PC-3 (cell line): ENCODE measurements around the gene UBE4B.

ENCODE experiments used
- EZH2 ChIP-seq: fragments of 300-600 bp; sonication (generic); IDR thresholded peaks from one replicate; pipeline ENCODE4 v1.6.1; 2017; ENCODE audit warnings: antibody characterized with exemption, mild to moderate bottlenecking, low read length; ENCODE audit not compliant: unreplicated experiment
- EZH2phosphoT487 ChIP-seq: fragments of 300-600 bp; sonication (generic); IDR thresholded peaks from 2 replicates; pipeline ENCODE4 v1.6.1; 2018; ENCODE audit warnings: mild to moderate bottlenecking, antibody characterized with exemption, low read length, borderline replicate concordance
- TF ChIP-seq, protein P1 (sequence below): fragments of 300-600 bp; sonication (generic); conservative IDR thresholded peaks from 2 replicates; pipeline ENCODE4 v1.5.1; 2017; ENCODE audit warnings: antibody characterized with exemption, low read depth, mild to moderate bottlenecking, low read length

DNA sequence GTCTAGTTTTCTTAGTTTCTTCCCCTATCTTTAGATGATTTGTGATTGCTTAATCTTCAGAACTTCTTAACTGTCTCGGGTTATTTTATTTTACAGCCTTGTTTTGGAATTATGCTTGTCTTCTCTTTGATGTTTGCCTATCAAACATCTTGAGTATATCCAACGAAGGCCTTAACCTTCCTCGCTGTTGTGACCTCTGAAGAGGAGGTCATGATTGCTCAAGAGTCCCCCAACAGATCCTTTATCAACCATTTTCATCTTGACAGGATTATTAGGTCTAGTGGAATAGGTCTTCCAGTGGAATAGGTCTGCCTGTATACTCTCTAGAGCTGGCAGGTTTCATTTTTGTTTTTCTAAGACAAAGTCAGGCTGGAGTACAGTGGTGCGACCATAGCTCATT is 45.7 kb downstream of the UBE4B start:
- TF ChIP-seq, protein P1, sequence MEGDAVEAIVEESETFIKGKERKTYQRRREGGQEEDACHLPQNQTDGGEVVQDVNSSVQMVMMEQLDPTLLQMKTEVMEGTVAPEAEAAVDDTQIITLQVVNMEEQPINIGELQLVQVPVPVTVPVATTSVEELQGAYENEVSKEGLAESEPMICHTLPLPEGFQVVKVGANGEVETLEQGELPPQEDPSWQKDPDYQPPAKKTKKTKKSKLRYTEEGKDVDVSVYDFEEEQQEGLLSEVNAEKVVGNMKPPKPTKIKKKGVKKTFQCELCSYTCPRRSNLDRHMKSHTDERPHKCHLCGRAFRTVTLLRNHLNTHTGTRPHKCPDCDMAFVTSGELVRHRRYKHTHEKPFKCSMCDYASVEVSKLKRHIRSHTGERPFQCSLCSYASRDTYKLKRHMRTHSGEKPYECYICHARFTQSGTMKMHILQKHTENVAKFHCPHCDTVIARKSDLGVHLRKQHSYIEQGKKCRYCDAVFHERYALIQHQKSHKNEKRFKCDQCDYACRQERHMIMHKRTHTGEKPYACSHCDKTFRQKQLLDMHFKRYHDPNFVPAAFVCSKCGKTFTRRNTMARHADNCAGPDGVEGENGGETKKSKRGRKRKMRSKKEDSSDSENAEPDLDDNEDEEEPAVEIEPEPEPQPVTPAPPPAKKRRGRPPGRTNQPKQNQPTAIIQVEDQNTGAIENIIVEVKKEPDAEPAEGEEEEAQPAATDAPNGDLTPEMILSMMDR, result no peak
- TF ChIP-seq EZH2 (no peak), EZH2phosphoT487 (no peak)
